ENCODE measurements around the gene NFIL3. TPM values are rescaled to one million over a fixed set of nuclear protein-coding genes. Genes with fewer than 3 reads are reported as not detected.

NFIL3 gene
- total RNA-seq, 4 donors from 2014 or later: 16.6 to 116 (median 27.9) TPM

DNA sequence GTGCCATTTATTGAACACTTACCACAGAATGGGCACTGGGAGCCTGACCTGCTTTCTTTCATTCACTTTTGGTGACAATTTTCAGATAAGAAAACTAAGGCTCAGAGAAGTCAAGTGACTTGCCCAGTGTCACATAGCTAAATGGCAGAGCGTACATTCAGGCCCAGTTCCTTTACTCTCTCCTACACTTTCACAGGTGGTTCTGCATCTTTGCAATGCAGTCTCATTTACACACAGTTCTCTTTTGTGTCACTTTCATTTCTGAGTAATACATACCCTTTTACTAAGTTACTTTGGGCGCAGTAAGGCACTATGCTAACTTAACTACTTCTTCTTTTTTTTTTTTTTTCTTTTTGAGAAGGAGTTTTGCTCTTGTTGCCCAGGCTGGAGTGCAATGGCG, 8.3 kb downstream of the NFIL3 start:
- Histone ChIP-seq H3K36me3 (peaks cover 4 to 5% (median 5%) of the 10 kb centered on the region in 4 donors), H3K4me3 (no peak overlapping the region), H3K27ac (replicated peaks in 1 of 4) (no peak overlapping the region), H3K9me3 (no peaks in the 10 kb centered on the region), H3K4me1 (peaks cover 21 to 58% (median 52%) of the 10 kb centered on the region in 4 donors), H3K27me3 (no peaks in the 10 kb centered on the region)
- no peak for DNase-seq (ENCODE audit: extremely low spot score)
- TF ChIP-seq, protein P1, sequence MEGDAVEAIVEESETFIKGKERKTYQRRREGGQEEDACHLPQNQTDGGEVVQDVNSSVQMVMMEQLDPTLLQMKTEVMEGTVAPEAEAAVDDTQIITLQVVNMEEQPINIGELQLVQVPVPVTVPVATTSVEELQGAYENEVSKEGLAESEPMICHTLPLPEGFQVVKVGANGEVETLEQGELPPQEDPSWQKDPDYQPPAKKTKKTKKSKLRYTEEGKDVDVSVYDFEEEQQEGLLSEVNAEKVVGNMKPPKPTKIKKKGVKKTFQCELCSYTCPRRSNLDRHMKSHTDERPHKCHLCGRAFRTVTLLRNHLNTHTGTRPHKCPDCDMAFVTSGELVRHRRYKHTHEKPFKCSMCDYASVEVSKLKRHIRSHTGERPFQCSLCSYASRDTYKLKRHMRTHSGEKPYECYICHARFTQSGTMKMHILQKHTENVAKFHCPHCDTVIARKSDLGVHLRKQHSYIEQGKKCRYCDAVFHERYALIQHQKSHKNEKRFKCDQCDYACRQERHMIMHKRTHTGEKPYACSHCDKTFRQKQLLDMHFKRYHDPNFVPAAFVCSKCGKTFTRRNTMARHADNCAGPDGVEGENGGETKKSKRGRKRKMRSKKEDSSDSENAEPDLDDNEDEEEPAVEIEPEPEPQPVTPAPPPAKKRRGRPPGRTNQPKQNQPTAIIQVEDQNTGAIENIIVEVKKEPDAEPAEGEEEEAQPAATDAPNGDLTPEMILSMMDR (IDR thresholded peaks at IDR 0.05): no peak
- TF ChIP-seq POLR2AphosphoS5 (IDR thresholded peaks at IDR 0.05) (no peak), EP300 (IDR thresholded peaks at IDR 0.05) (no peak), POLR2A (IDR thresholded peaks at IDR 0.05; ENCODE audit: low read depth) (no peak)
- intact Hi-C loops (cut with DNase I): no loop called here
- 83% methylated on average over 3 of the region's 3 CpGs for WGBS

DNA sequence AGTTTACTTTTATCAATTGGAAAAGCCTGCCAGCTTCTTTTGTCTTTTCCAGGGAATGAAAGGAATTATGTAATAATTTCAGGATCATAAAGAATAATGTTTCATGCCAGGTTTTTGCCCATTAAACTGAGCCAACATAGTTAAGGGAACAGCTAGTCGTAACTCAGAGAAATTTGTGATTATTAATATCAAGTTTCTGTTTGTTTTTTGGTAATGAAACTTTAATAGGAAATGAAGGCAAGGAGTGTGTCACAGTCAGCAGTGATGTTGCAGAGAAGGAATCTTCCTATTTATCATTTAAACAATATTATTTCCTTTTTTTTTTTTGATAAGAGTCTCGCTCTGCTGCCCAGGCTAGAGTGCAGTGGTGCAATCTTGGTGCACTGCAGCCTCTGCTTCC, 10.7 kb downstream of the NFIL3 start:
- peaks cover 12 to 39% (median 30%) of the 10 kb centered on the region in 4 donors for H3K4me1 ChIP-seq
- H3K27me3 ChIP-seq: no peaks in the 10 kb centered on the region
- no peak overlapping the region for H3K4me3 ChIP-seq
- 83% methylated on average over 2 of the region's 2 CpGs for WGBS
- peaks cover 16 to 27% (median 23%) of the 10 kb centered on the region in 4 donors for H3K36me3 ChIP-seq
- intact Hi-C loops (cut with DNase I): loop anchor here (5.0 kb wide), 1 partner anchor 46 kb away; no protein-coding TSS in a partner anchor
- H3K9me3 ChIP-seq: no peaks in the 10 kb centered on the region
- no peak for DNase-seq (ENCODE audit: extremely low spot score)
- TF ChIP-seq, protein P1 (IDR thresholded peaks at IDR 0.05): no peak
- no peak for TF ChIP-seq EP300 (IDR thresholded peaks at IDR 0.05)
- H3K27ac ChIP-seq (replicated peaks in 1 of 4): no peak overlapping the region

DNA sequence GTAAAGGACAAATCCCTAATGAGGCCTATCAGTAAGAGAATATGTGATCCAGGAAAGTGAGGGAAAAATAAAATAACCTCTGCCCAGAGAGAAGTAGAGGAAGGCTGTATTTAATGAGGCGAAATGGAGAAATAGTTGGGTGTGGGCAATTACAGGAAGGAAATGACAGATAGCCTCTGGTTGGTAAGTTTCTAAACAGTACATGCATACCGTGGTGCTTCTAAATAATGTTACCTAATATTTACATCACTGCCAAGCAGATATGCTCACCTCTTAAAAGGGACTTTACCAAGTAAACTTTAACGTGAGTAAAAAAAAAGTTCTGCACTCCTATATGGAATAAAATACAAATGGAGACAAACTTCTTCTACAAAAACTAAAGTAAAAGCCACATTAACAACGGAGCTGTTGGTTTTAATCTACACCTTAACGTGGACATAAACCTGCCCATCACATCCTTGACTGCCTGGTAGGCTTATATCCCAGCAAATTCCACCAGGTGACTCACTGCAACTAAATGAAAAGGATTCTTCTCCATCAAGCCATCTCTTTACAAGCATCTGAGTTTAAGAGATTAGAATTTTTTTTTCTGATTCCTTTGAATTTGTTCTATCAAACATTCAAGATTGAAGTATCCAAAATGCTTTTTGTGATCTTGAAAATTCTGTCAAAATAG, 12.4 kb downstream of the NFIL3 start:
- Histone ChIP-seq H3K36me3 (peaks cover 16 to 40% (median 28%) of the 10 kb centered on the region in 4 donors), H3K4me3 (no peak overlapping the region), H3K4me1 (peaks cover 4 to 22% (median 16%) of the 10 kb centered on the region in 4 donors), H3K27me3 (no peaks in the 10 kb centered on the region), H3K9me3 (no peaks in the 10 kb centered on the region), H3K27ac (replicated peaks in 1 of 4) (no peak overlapping the region)
- DNase-seq (ENCODE audit: extremely low spot score): peak; percentile 5
- TF ChIP-seq POLR2A (IDR thresholded peaks at IDR 0.05; ENCODE audit: low read depth) (no peak), EP300 (IDR thresholded peaks at IDR 0.05) (no peak), POLR2AphosphoS5 (IDR thresholded peaks at IDR 0.05) (no peak)
- TF ChIP-seq, protein P1 (IDR thresholded peaks at IDR 0.05): no peak
- WGBS: 57% methylated on average over 5 of the region's 5 CpGs
- intact Hi-C loops (cut with DNase I): loop anchor here (5.0 kb wide), 1 partner anchor 44 kb away; no protein-coding TSS in a partner anchor

DNA sequence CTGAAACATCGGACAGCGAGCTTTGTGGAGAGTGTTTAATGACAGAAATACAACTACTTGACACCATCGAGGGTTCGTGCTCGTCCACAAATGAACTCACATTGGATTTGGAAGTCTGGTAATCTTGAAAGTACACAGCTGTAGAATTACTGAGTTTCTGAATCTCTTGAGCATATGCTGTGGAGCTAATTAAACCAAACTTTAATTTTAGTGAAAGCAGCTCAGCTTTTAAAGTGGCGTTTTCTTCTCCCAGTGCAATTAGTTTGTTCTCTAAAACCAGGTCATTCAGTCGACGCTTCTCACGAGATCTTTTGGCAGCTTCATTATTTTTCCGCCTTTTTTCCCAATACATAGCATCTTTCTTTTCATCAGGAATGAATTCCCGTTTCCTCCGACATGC, 13.5 kb downstream of the NFIL3 start:
- 98% methylated on average over 12 of the region's 12 CpGs for WGBS
- DNase-seq (ENCODE audit: extremely low spot score): no peak
- peaks cover 0 to 16% (median 13%) of the 10 kb centered on the region in 4 donors for H3K4me1 ChIP-seq
- intact Hi-C loops (cut with DNase I): loop anchor here (5.0 kb wide), 1 partner anchor 43 kb away; no protein-coding TSS in a partner anchor
- H3K4me3 ChIP-seq: no peak overlapping the region
- TF ChIP-seq EP300 (IDR thresholded peaks at IDR 0.05) (no peak), POLR2A (IDR thresholded peaks at IDR 0.05; ENCODE audit: low read depth) (no peak), POLR2AphosphoS5 (IDR thresholded peaks at IDR 0.05) (no peak)
- TF ChIP-seq, protein P1 (IDR thresholded peaks at IDR 0.05): no peak
- no peaks in the 10 kb centered on the region for H3K27me3 ChIP-seq
- H3K36me3 ChIP-seq: peaks cover 16 to 45% (median 28%) of the 10 kb centered on the region in 4 donors
- no peaks in the 10 kb centered on the region for H3K9me3 ChIP-seq
- H3K27ac ChIP-seq (replicated peaks in 1 of 4): no peak overlapping the region

All from esophagus muscularis mucosa (tissue), 4 donors.